IPS-20b (cell line): ENCODE data around the gene OPRD1.
"Not testable (repeated sequence)": the region's sequence is repeated elsewhere in the genome, so short reads cannot be mapped to it uniquely, and the experiment has no call there.

Experiments used
- H3K27ac ChIP-seq: one replicate; pipeline ENCODE4 v1.5.1; 2013; ENCODE audit warnings: low read length
- H3K27me3 ChIP-seq: 2 replicates; pipeline ENCODE4 v1.6.1; 2013; ENCODE audit warnings: mild to moderate bottlenecking, low read length, inconsistent platforms; ENCODE audit not compliant: insufficient read depth
- H3K36me3 ChIP-seq: 2 replicates; pipeline ENCODE4 v1.6.1; 2013; ENCODE audit warnings: low read depth, mild to moderate bottlenecking, inconsistent platforms, low read length, moderate library complexity; ENCODE audit not compliant: insufficient read depth
- H3K4me1 ChIP-seq: 2 replicates; pipeline ENCODE4 v1.6.1; 2013; ENCODE audit warnings: mild to moderate bottlenecking, control low read depth, inconsistent platforms, low read length, moderate library complexity; ENCODE audit not compliant: insufficient read depth
- H3K4me3 ChIP-seq: 2 replicates; pipeline ENCODE4 v1.5.1; 2013; ENCODE audit warnings: mild to moderate bottlenecking, low read length, inconsistent platforms
- H3K9ac ChIP-seq: 2 replicates; pipeline ENCODE4 v1.6.1; 2013; ENCODE audit warnings: low read depth, mild to moderate bottlenecking, inconsistent platforms, low read length, moderate library complexity
- H3K9me3 ChIP-seq: 2 replicates; pipeline ENCODE4 v1.6.1; 2013; ENCODE audit warnings: mild to moderate bottlenecking, low read depth, low read length, inconsistent platforms; ENCODE audit not compliant: insufficient read depth

OPRD1 gene

GRCh38 chr1:28811766-28812668 lies at the start of gene OPRD1:
Gene OPRD1, plus strand, starts transcription at chr1:28812170. Its CDS starts 214 bp downstream, at chr1:28812384.
- H3K9ac ChIP-seq: peak within 1 kb of the TSS; percentile 47; the same call in 1 of the 2 replicates
- H3K27me3 ChIP-seq: peaks cover 52% of the 10 kb centered on the region
- no peaks in the 10 kb centered on the region for H3K36me3 ChIP-seq
- H3K4me3 ChIP-seq: peak within 1 kb of the TSS; percentile 61
- no peaks in the 10 kb centered on the region for H3K9me3 ChIP-seq
- no peaks in the 10 kb centered on the region for H3K4me1 ChIP-seq
- no peak within 1 kb of the TSS for H3K27ac ChIP-seq

DNA sequence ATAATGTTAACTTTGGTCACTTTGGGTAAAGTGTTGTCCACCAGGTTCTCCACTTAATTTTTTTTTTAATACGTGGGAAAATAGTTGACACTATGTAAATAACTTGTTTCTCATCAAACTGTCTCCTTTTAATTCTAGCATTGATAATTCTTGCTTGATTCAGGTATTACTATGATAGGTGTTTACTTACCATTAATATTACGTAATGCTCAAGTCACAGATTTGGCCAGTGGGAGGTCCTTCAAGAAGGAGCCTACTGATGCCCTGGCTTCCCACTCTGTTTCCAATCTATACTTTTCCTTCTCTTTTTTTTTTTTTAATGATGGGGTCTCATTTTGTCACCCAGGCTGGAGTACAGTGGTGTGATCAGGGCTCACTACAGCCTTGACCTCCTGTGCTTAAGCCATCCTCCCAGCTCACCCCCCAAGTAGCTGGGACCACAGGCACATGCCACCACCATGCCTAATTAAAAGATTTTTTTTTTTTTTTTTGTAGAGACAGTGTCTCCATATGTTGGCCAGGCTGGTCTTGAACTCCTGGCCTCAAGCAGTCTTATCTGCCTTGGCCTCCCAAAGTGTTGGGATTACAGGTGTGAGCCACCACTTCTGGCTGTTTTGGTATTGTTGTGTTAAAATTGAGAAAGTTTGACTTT lies 45.3 kb upstream of the OPRD1 start:
- Histone ChIP-seq H3K36me3 (peaks cover 66% of the 10 kb centered on the region), H3K27me3 (no peaks in the 10 kb centered on the region), H3K27ac (no peak overlapping the region), H3K4me3 (no peak overlapping the region), H3K4me1 (no peaks in the 10 kb centered on the region), H3K9ac (no peak overlapping the region), H3K9me3 (no peaks in the 10 kb centered on the region)

DNA sequence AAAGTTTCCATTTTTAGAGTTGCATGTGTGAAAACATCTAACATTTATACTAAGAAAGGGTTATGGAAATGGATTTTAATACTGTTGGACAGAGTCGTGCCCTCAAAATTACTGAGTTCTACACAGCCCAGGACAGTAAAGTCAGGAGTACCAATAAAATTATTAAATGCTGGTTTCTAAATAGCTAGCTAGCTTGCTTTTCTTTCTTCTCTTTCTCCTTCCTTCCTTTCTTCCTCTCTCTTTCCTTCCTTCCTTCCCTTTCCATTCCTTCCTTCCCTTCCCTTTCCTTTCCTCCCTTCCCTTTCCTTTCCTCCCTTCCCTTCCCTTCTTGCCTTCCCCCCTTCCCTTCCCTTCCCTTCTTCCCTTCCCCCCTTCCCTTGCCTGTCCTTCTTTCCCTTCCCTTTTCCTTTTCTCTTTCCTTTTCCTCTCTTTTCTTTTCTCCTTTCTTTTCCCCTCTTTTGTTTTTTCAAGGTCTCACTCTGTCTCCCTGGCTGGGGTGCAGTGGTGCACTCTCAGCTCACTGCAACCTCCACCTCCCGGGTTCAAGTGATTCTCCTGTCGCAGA lies 41.3 kb upstream of the OPRD1 start:
- Histone ChIP-seq H3K36me3 (peaks cover 76% of the 10 kb centered on the region), H3K4me1 (no peaks in the 10 kb centered on the region), H3K27ac (no peak overlapping the region), H3K27me3 (no peaks in the 10 kb centered on the region), H3K9me3 (no peaks in the 10 kb centered on the region), H3K4me3 (no peak overlapping the region), H3K9ac (no peak overlapping the region)

- not testable (repeated sequence) for H3K4me3 ChIP-seq, H3K9ac ChIP-seq, H3K4me1 ChIP-seq, H3K9me3 ChIP-seq, H3K27ac ChIP-seq, H3K27me3 ChIP-seq
- peaks cover 63% of the 10 kb centered on the region for H3K36me3 ChIP-seq
Measured at GRCh38 chr1:28771921-28772320, 40.0 kb upstream of the OPRD1 start.

DNA sequence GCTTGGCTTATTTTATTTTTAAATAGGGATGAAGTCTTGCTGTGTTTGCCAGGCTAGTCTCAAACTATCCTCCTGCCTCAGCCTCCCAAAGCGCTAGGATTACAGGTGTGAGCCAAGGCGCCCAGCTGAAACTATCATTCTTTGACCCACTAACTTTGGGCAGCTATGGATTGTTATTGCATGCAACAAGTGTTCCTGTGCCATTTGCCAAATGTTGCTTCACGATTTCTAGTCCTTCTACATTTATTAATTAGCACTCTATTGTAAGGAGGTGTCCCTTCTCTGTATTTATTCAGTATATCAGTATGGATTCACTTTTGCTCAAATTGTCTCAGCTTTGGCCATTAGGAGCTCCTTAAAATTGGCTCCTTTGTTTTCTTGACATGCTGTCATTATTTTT lies 38.9 kb upstream of the OPRD1 start:
- Histone ChIP-seq H3K27ac (no peak overlapping the region), H3K36me3 (peaks cover 59% of the 10 kb centered on the region), H3K9me3 (no peaks in the 10 kb centered on the region), H3K4me3 (no peak overlapping the region), H3K9ac (no peak overlapping the region), H3K27me3 (no peaks in the 10 kb centered on the region), H3K4me1 (no peaks in the 10 kb centered on the region)

DNA sequence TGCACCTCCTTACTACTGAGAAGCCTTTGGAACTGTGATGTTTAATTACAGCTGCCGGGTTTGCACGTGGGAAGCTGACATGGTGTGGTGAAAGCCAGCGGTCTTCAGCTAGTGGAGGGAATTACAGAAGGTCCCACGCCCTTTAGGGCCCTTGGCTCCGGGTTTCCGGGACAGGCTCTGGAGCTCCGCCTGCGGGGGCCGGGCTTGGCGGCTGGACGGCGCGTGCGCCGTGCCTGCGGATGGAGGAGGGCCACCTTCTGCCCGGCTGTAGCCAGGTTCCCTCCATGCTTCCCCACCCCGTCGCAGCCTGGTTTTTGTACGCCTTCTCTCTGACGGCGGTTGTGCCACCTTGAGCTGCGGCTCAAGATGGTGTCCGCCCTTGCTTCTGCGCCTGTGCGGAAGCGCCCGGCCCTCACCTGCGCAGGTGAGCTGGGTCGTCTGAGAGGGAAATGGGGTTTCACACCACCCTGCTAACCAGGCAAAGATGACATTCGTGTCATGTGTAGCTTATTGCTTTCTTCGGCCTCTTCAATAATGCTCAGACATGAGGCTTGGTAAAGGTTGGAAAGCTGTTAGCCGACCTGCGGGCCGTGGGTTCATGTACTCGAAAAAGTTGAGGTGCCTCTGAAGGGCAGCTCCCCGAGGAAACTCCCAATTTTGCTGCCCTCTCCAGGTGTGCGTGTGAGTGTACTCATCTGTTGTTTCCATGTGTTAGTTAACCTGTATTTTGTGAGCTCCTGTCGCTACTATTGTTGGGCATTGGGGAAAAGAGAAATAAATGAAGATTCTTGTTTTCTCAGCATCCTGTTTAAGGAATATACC lies 36.6 kb upstream of the OPRD1 start:
- Histone ChIP-seq H3K36me3 (peaks cover 37% of the 10 kb centered on the region), H3K4me1 (no peaks in the 10 kb centered on the region), H3K9me3 (no peaks in the 10 kb centered on the region), H3K27ac (no peak overlapping the region), H3K27me3 (no peaks in the 10 kb centered on the region), H3K9ac (no peak overlapping the region), H3K4me3 (peak overlapping the region; percentile 9; the same call in 1 of the 2 replicates)

- Histone ChIP-seq H3K4me1 (no peaks in the 10 kb centered on the region), H3K36me3 (peaks cover 27% of the 10 kb centered on the region), H3K4me3 (no peak overlapping the region), H3K27ac (no peak overlapping the region), H3K9ac (no peak overlapping the region), H3K9me3 (no peaks in the 10 kb centered on the region), H3K27me3 (no peaks in the 10 kb centered on the region)
Measured at GRCh38 chr1:28776341-28776740, 35.6 kb upstream of the OPRD1 start.

GRCh38 chr1:28778021-28778420 lies 33.9 kb upstream of the OPRD1 start:
- Histone ChIP-seq H3K9ac (no peak overlapping the region), H3K27ac (no peak overlapping the region), H3K4me1 (no peaks in the 10 kb centered on the region), H3K4me3 (no peak overlapping the region), H3K9me3 (no peaks in the 10 kb centered on the region), H3K36me3 (peaks cover 10% of the 10 kb centered on the region), H3K27me3 (no peaks in the 10 kb centered on the region)

- no peak overlapping the region for H3K9ac ChIP-seq
- H3K4me1 ChIP-seq: no peaks in the 10 kb centered on the region
- no peak overlapping the region for H3K27ac ChIP-seq
- no peaks in the 10 kb centered on the region for H3K9me3 ChIP-seq
- H3K36me3 ChIP-seq: no peaks in the 10 kb centered on the region
- no peak overlapping the region for H3K4me3 ChIP-seq
- no peaks in the 10 kb centered on the region for H3K27me3 ChIP-seq
Measured at GRCh38 chr1:28779751-28780408, 32.1 kb upstream of the OPRD1 start.

- no peaks in the 10 kb centered on the region for H3K27me3 ChIP-seq
- H3K9me3 ChIP-seq: no peaks in the 10 kb centered on the region
- no peak overlapping the region for H3K27ac ChIP-seq
- no peaks in the 10 kb centered on the region for H3K4me1 ChIP-seq
- H3K9ac ChIP-seq: no peak overlapping the region
- no peaks in the 10 kb centered on the region for H3K36me3 ChIP-seq
- H3K4me3 ChIP-seq: no peak overlapping the region
Measured at GRCh38 chr1:28781305-28781704, 30.7 kb upstream of the OPRD1 start.

- Histone ChIP-seq H3K36me3 (no peaks in the 10 kb centered on the region), H3K27me3 (no peaks in the 10 kb centered on the region), H3K27ac (no peak overlapping the region), H3K4me1 (no peaks in the 10 kb centered on the region), H3K9me3 (no peaks in the 10 kb centered on the region), H3K9ac (no peak overlapping the region), H3K4me3 (no peak overlapping the region)
Measured at GRCh38 chr1:28782011-28782410, 30.0 kb upstream of the OPRD1 start.
